ENCODE measurements around the gene BPHL. TPM values are rescaled to one million over a fixed set of nuclear protein-coding genes. Genes with fewer than 3 reads are reported as not detected.
A peak's percentile ranks its signal among the peaks of the same experiment; 100 is the strongest.

BPHL gene
- total RNA-seq, 1 donor from 2014 or later = 35.4 TPM

- H3K27ac Mint-ChIP-seq (ENCODE audit: unreplicated experiment) = no peak overlapping the region
- peaks cover 95% of the 10 kb centered on the region for H3K36me3 Mint-ChIP-seq (ENCODE audit: low read depth, unreplicated experiment)
- peaks cover 7% of the 10 kb centered on the region for H3K9me3 Mint-ChIP-seq (ENCODE audit: unreplicated experiment)
These were observed 33.4 kb upstream of the BPHL start for GRCh38 chr6:3085074-3085473.

GRCh38 chr6:3086282-3086946, 32.1 kb upstream of the BPHL start:
- DNase-seq (ENCODE audit: low spot score) = no peak
- Mint-ChIP-seq H3K4me3 (ENCODE audit: unreplicated experiment) (peak overlapping the region; percentile 84), H3K9me3 (ENCODE audit: unreplicated experiment) (peaks cover 13% of the 10 kb centered on the region), H3K36me3 (ENCODE audit: low read depth, unreplicated experiment) (peaks cover 90% of the 10 kb centered on the region), H3K4me1 (ENCODE audit: unreplicated experiment) (peaks cover 14% of the 10 kb centered on the region), H3K27ac (ENCODE audit: unreplicated experiment) (no peak overlapping the region), H3K27me3 (ENCODE audit: unreplicated experiment) (peaks cover 12% of the 10 kb centered on the region)
- TF ChIP-seq CTCF (IDR thresholded peaks at IDR 0.05; ENCODE audit: unreplicated experiment) = no peak

More at GRCh38 chr6:3085074-3085473, 33.4 kb upstream of the BPHL start:
- Mint-ChIP-seq H3K27me3 (ENCODE audit: unreplicated experiment) (peaks cover 7% of the 10 kb centered on the region), H3K4me1 (ENCODE audit: unreplicated experiment) (peaks cover 17% of the 10 kb centered on the region), H3K4me3 (ENCODE audit: unreplicated experiment) (peak overlapping the region; percentile 76)
- no peak for DNase-seq (ENCODE audit: low spot score)
- TF ChIP-seq CTCF (IDR thresholded peaks at IDR 0.05; ENCODE audit: unreplicated experiment) = no peak

- H3K27ac Mint-ChIP-seq (ENCODE audit: unreplicated experiment) = no peak overlapping the region
- peaks cover 72% of the 10 kb centered on the region for H3K36me3 Mint-ChIP-seq (ENCODE audit: low read depth, unreplicated experiment)
- DNase-seq (ENCODE audit: low spot score) = no peak
- peak overlapping the region; percentile 87 for H3K4me3 Mint-ChIP-seq (ENCODE audit: unreplicated experiment)
- H3K9me3 Mint-ChIP-seq (ENCODE audit: unreplicated experiment) = peaks cover 13% of the 10 kb centered on the region
- H3K27me3 Mint-ChIP-seq (ENCODE audit: unreplicated experiment) = peaks cover 9% of the 10 kb centered on the region
- H3K4me1 Mint-ChIP-seq (ENCODE audit: unreplicated experiment) = peaks cover 5% of the 10 kb centered on the region
- no peak for TF ChIP-seq CTCF (IDR thresholded peaks at IDR 0.05; ENCODE audit: unreplicated experiment)
These were observed 30.1 kb upstream of the BPHL start for GRCh38 chr6:3088446-3088845.

- H3K9me3 Mint-ChIP-seq (ENCODE audit: unreplicated experiment) = peaks cover 14% of the 10 kb centered on the region
- peaks cover 5% of the 10 kb centered on the region for H3K4me1 Mint-ChIP-seq (ENCODE audit: unreplicated experiment)
These were observed 29.5 kb upstream of the BPHL start for GRCh38 chr6:3088968-3089367.

More at GRCh38 chr6:3088968-3089367, 29.5 kb upstream of the BPHL start:
- peak overlapping the region; percentile 87 for H3K4me3 Mint-ChIP-seq (ENCODE audit: unreplicated experiment)
- H3K27me3 Mint-ChIP-seq (ENCODE audit: unreplicated experiment) = peaks cover 10% of the 10 kb centered on the region
- peaks cover 68% of the 10 kb centered on the region for H3K36me3 Mint-ChIP-seq (ENCODE audit: low read depth, unreplicated experiment)
- H3K27ac Mint-ChIP-seq (ENCODE audit: unreplicated experiment) = no peak overlapping the region
- no peak for DNase-seq (ENCODE audit: low spot score)
- TF ChIP-seq CTCF (IDR thresholded peaks at IDR 0.05; ENCODE audit: unreplicated experiment) = no peak
